GM19455 (cell line): ENCODE results near the gene TNN.

ENCODE experiments used
- ATAC-seq: cut with Tn5 transposase; IDR thresholded peaks from one replicate; pipeline ENCODE4 v1.9.1; 2021; ENCODE audit not compliant: unreplicated experiment

The TNN gene

GRCh38 chr1:175062858-175063257 lies 4.8 kb upstream of the TNN start:
- no peak for ATAC-seq

GRCh38 chr1:175070818-175071217 lies 3.2 kb downstream of the TNN start:
- no peak for ATAC-seq

- no peak for ATAC-seq
These were observed 3.8 kb downstream of the TNN start for GRCh38 chr1:175071276-175071943.

GRCh38 chr1:175072099-175072951 lies 4.7 kb downstream of the TNN start:
- no peak for ATAC-seq

GRCh38 chr1:175073061-175073460 lies 5.4 kb downstream of the TNN start:
- no peak for ATAC-seq

- no peak for ATAC-seq
These were observed 6.0 kb downstream of the TNN start for GRCh38 chr1:175073633-175074032.

- ATAC-seq, result no peak
These were observed 8.2 kb downstream of the TNN start for GRCh38 chr1:175075572-175076568.

- ATAC-seq, result no peak
These were observed 9.9 kb downstream of the TNN start for GRCh38 chr1:175077356-175078030.

- no peak for ATAC-seq
These were observed 11.0 kb downstream of the TNN start for GRCh38 chr1:175078629-175079028.

- ATAC-seq, result no peak
These were observed 11.7 kb downstream of the TNN start for GRCh38 chr1:175079338-175079737.

GRCh38 chr1:175080030-175080429 lies 12.4 kb downstream of the TNN start:
- no peak for ATAC-seq

- no peak for ATAC-seq
These were observed 14.3 kb downstream of the TNN start for GRCh38 chr1:175081983-175082382.

- no peak for ATAC-seq
These were observed 20.9 kb downstream of the TNN start for GRCh38 chr1:175088525-175088951.

- no peak for ATAC-seq
These were observed 21.6 kb downstream of the TNN start for GRCh38 chr1:175089136-175089718.

GRCh38 chr1:175090780-175091179 lies 23.1 kb downstream of the TNN start:
- no peak for ATAC-seq

- no peak for ATAC-seq
These were observed 27.0 kb downstream of the TNN start for GRCh38 chr1:175094626-175095025.

- no peak for ATAC-seq
These were observed 27.4 kb downstream of the TNN start for GRCh38 chr1:175095069-175095468.

- ATAC-seq, result no peak
These were observed 28.5 kb downstream of the TNN start for GRCh38 chr1:175095978-175096607.

- no peak for ATAC-seq
These were observed 29.7 kb downstream of the TNN start for GRCh38 chr1:175097361-175097760.

- ATAC-seq, result no peak
These were observed 32.3 kb downstream of the TNN start for GRCh38 chr1:175099916-175100315.
